Fibroblast of lung (primary cell): ENCODE results near the gene UNC79. TPM values are rescaled to one million over a fixed set of nuclear protein-coding genes. Genes with fewer than 3 reads are reported as not detected.

Experiments
- DNase-seq, 2 donors: peaks; one replicate each; pipeline versions ENCODE4 v3.0.0 to v3.0.0-alpha.2; 2010; ENCODE audit warnings: low read depth in 2 of 2
- H2AFZ ChIP-seq: 2 replicates; pipeline ENCODE4 v1.5.1; 2012; ENCODE audit warnings: low read length, control low read depth, inconsistent platforms
- H3K27ac ChIP-seq: 2 replicates; pipeline ENCODE4 v1.5.1; 2011; ENCODE audit warnings: low read length, control low read depth; ENCODE audit not compliant: insufficient read depth
- H3K27me3 ChIP-seq: 2 replicates; pipeline ENCODE4 v1.5.1; 2011; ENCODE audit warnings: mild to moderate bottlenecking, low read length; ENCODE audit not compliant: control insufficient read depth, insufficient read depth
- H3K36me3 ChIP-seq: 2 replicates; pipeline ENCODE4 v1.5.1; 2011; ENCODE audit warnings: low read length; ENCODE audit not compliant: control insufficient read depth, insufficient read depth
- H3K4me1 ChIP-seq: 2 replicates; pipeline ENCODE4 v1.5.1; 2011; ENCODE audit warnings: low read length; ENCODE audit not compliant: control insufficient read depth, insufficient read depth; ENCODE audit errors: extremely low read depth
- H3K4me2 ChIP-seq: 2 replicates; pipeline ENCODE4 v1.5.1; 2011; ENCODE audit warnings: low read length, control low read depth; ENCODE audit not compliant: insufficient read depth; ENCODE audit errors: extremely low read depth
- H3K4me3 ChIP-seq, 4 experiments: fragments of 200-600 bp in 1 of 4; sonication (generic) in 1 of 4; replicated peaks in 1 of 4; 2 replicates each; pipeline ENCODE4 v1.5.1; 2011 to 2016; ENCODE audit warnings: low read length in 4 of 4, low read depth in 3 of 4, mild to moderate bottlenecking in 3 of 4, control low read depth in 2 of 4, inconsistent platforms in 1 of 4, mixed read lengths in 1 of 4; ENCODE audit not compliant: insufficient read depth in 1 of 4; ENCODE audit errors: control extremely low read depth in 1 of 4
- H3K79me2 ChIP-seq: 2 replicates; pipeline ENCODE4 v1.5.1; 2012; ENCODE audit warnings: mild to moderate bottlenecking, low read length, inconsistent platforms; ENCODE audit not compliant: control insufficient read depth, insufficient read depth
- H3K9ac ChIP-seq: 2 replicates; pipeline ENCODE4 v1.5.1; 2011; ENCODE audit warnings: mild to moderate bottlenecking, low read length, control low read depth; ENCODE audit not compliant: insufficient read depth
- H3K9me3 ChIP-seq: 2 replicates; pipeline ENCODE4 v1.5.1; 2012; ENCODE audit warnings: low read depth, low read length; ENCODE audit not compliant: control insufficient read depth, insufficient read depth
- H4K20me1 ChIP-seq: 2 replicates; pipeline ENCODE4 v1.5.1; 2011; ENCODE audit warnings: low read length; ENCODE audit not compliant: control insufficient read depth, insufficient read depth; ENCODE audit errors: extremely low read depth
- CTCF ChIP-seq, 2 donors: IDR thresholded peaks in 1 of 2; conservative IDR thresholded peaks in 1 of 2; 1 replicate in 1 of 2; 2 replicates in 1 of 2; pipeline ENCODE4 v1.5.1; 2011 to 2012; ENCODE audit warnings: low read length in 2 of 2, control low read depth in 1 of 2, inconsistent platforms in 1 of 2, low read depth in 1 of 2, mild to moderate bottlenecking in 1 of 2
- EZH2 ChIP-seq: IDR thresholded peaks from 2 replicates; pipeline ENCODE4 v1.5.1; 2012; ENCODE audit warnings: low read length, control low read depth, mild to moderate bottlenecking; ENCODE audit errors: missing control alignments
- polyA plus RNA-seq, 2 donors: library from polyadenylated mRNA; depleted of rRNA in 1 of 2; stranded (reverse) in 1 of 2; unstranded in 1 of 2; fragments of >200 nt; gene quantifications; 2 replicates each; pipeline ENCODE4 v1.2.1, GENCODE V29; 2011 to 2012; ENCODE audit warnings: missing spikeins in 1 of 2
- total RNA-seq: library from RNA; depleted of rRNA; stranded (reverse); fragments of >200 nt; gene quantifications from 2 replicates; pipeline ENCODE4 v1.2.1, GENCODE V29; 2014

UNC79 gene
- total and polyA plus RNA-seq, 2 donors (not counting 1 experiment from before 2014, with no cell fraction given), result 0.02 to 0.17 TPM

DNA sequence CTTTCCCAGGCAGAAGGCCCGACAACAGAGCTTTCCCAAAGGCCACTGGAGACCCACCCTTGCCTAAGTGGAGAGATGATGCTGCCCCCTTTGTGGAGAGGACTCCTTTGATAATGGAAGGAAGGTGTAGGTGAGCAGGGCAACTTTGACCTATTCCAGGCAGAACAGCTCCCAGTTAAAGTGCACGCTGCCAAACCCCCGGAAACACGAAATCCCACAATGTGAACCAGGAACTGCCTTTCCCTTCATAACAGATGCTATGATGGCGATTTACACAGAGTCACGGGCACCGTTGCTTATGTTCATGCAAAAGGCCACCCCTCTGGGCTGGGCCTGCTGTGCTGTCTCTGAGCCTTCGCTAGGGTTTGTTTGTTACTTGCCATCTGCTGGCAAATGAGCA is 322.9 kb downstream of the UNC79 start:
- DNase-seq, result no peak
- no peak overlapping the region for H3K27ac ChIP-seq

GRCh38 chr14:93757206-93757605 is 326.5 kb downstream of the UNC79 start:
- H3K9me3 ChIP-seq, result no peaks in the 10 kb centered on the region
- H3K4me1 ChIP-seq, result no peaks in the 10 kb centered on the region
- no peak overlapping the region for H2AFZ ChIP-seq

More for the DNA sequence above, 322.9 kb downstream of the UNC79 start:
- Histone ChIP-seq H4K20me1 (no peaks in the 10 kb centered on the region), H3K9ac (no peak overlapping the region), H3K4me1 (no peaks in the 10 kb centered on the region), H3K79me2 (no peaks in the 10 kb centered on the region), H3K9me3 (no peaks in the 10 kb centered on the region), H3K4me3 (no peak overlapping the region), H3K4me2 (no peak overlapping the region), H2AFZ (no peak overlapping the region), H3K36me3 (no peaks in the 10 kb centered on the region), H3K27me3 (no peaks in the 10 kb centered on the region)
- no peak for TF ChIP-seq CTCF (conservative IDR thresholded peaks at IDR 0.05 in 1 of 2, IDR thresholded peaks at IDR 0.05 in 1 of 2; ENCODE audit: low read depth in 1 of 2, low read length in 2 of 2)
- no peak for TF ChIP-seq EZH2

More at GRCh38 chr14:93757206-93757605, 326.5 kb downstream of the UNC79 start:
- Histone ChIP-seq H3K27ac (no peak overlapping the region), H3K79me2 (no peaks in the 10 kb centered on the region), H3K4me3 (no peak overlapping the region), H3K36me3 (no peaks in the 10 kb centered on the region), H3K27me3 (no peaks in the 10 kb centered on the region), H3K4me2 (no peak overlapping the region), H3K9ac (no peak overlapping the region), H4K20me1 (no peaks in the 10 kb centered on the region)
- no peak for TF ChIP-seq EZH2
- no peak for DNase-seq

Other genes starting within 250 kb of the UNC79 start
- gene MOAP1, start 246.0 kb upstream of the UNC79 start, total RNA-seq, result 16.9 and 21.3 TPM in 2 replicates
- gene MOAP1, start 246.0 kb upstream of the UNC79 start, polyA plus RNA-seq, result 12.4 and 18.5 TPM in 2 replicates
- gene LYSET, start 245.6 kb upstream of the UNC79 start, total RNA-seq, result 8.5 and 11.6 TPM in 2 replicates
- gene LYSET, start 245.6 kb upstream of the UNC79 start, polyA plus RNA-seq, result 11.6 and 11.9 TPM in 2 replicates
- 11.3 and 17.2 TPM in 2 replicates for gene GON7, start 223.9 kb upstream of the UNC79 start, total RNA-seq
- gene GON7, start 223.9 kb upstream of the UNC79 start, polyA plus RNA-seq, result 13.1 and 14.4 TPM in 2 replicates
- gene UBR7, start 223.7 kb upstream of the UNC79 start, total RNA-seq, result 27.7 and 34.0 TPM in 2 replicates
- gene UBR7, start 223.7 kb upstream of the UNC79 start, polyA plus RNA-seq, result 25.4 and 48.9 TPM in 2 replicates
- gene BTBD7, start 97.9 kb upstream of the UNC79 start, total RNA-seq, result 19.8 and 20.5 TPM in 2 replicates
- gene BTBD7, start 97.9 kb upstream of the UNC79 start, polyA plus RNA-seq, result 23.2 and 25.9 TPM in 2 replicates
- 0.33 TPM in 1 of 2 replicates, not detected in the other for gene COX8C, start 83.8 kb upstream of the UNC79 start, total RNA-seq
- not detected in 2 replicates for gene COX8C, start 83.8 kb upstream of the UNC79 start, polyA plus RNA-seq